Right lobe of liver (tissue), 6 donors: ENCODE measurements around the gene PI3. TPM values are rescaled to one million over a fixed set of nuclear protein-coding genes. Genes with fewer than 3 reads are reported as not detected.

Source experiments
- ATAC-seq, 4 donors: fragments of 200-7000 bp; cut with Tn5 transposase; one replicate each; pipeline ENCODE4 v1.9.1; 2020; ENCODE audit warnings: mild to moderate bottlenecking in 4 of 4, moderate library complexity in 4 of 4
- DNase-seq, 3 donors: peaks; one replicate each; pipeline ENCODE4 v3.0.0-alpha.2; 2020
- H3K27ac ChIP-seq, 3 donors: fragments of 200-600 bp; one replicate each; pipeline ENCODE4 v1.8.0; 2022
- H3K27me3 ChIP-seq, 2 donors: fragments of 200-600 bp; one replicate each; pipeline ENCODE4 v1.8.0; 2022
- H3K36me3 ChIP-seq, 4 donors: fragments of 200-600 bp; sonication (generic) in 1 of 4; one replicate each; pipeline versions ENCODE4 v1.5.1 to v1.8.0; 2017 to 2022; ENCODE audit warnings: control low read depth in 1 of 4
- H3K4me1 ChIP-seq, 4 donors: fragments of 200-600 bp; sonication (generic) in 1 of 4; one replicate each; pipeline versions ENCODE4 v1.5.1 to v1.8.0; 2017 to 2022; ENCODE audit warnings: control low read depth in 1 of 4
- H3K4me3 ChIP-seq, 3 donors: fragments of 200-600 bp; one replicate each; pipeline ENCODE4 v1.8.0; 2022
- H3K9me3 ChIP-seq, 4 donors: fragments of 200-600 bp; sonication (generic) in 1 of 4; one replicate each; pipeline versions ENCODE4 v1.5.1 to v1.8.0; 2017 to 2022; ENCODE audit warnings: control low read depth in 1 of 4
- CTCF ChIP-seq, 4 donors: fragments of 200-600 bp in 3 of 4; fragments of 450-650 bp in 1 of 4; IDR thresholded peaks; one replicate each; pipeline versions ENCODE4 v1.5.1 to v1.8.0; 2016 to 2022; ENCODE audit warnings: antibody characterized with exemption in 4 of 4, mild to moderate bottlenecking in 2 of 4
- POLR2A ChIP-seq: fragments of 450-650 bp; IDR thresholded peaks from one replicate; pipeline ENCODE4 v1.6.1; 2017; ENCODE audit warnings: antibody characterized with exemption, mild to moderate bottlenecking
- WGBS: methylation state at CpG from one replicate; pipeline ENCODE4 v1.1.6; 2018; ENCODE audit warnings: low coverage, low lambda C conversion rate; ENCODE audit not compliant: insufficient coverage; ENCODE audit errors: missing lambda C conversion rate; 5-methylcytosine and 5-hydroxymethylcytosine counted together
- intact Hi-C, 2 donors: fragments of 100-400 bp; cut with DNase I; formaldehyde crosslinking; loops; one replicate each; pipeline versions ENCODE4 v1.11.2 to v1.14.1; 2022
- total RNA-seq, 6 experiments: library from RNA; depleted of rRNA in 2 of 6; stranded (reverse); fragments of >200 nt in 2 of 6; fragmentation: NEBNext Ultra II Directional in 3 of 6; extraction: Animal tissue kit (Norgen Biotek cat#: 25700) in 3 of 6; gene quantifications; one replicate each; pipeline versions ENCODE4 v1.1.0 to v1.2.4, GENCODE V29; 2016 to 2023
- donor health status: DM: no; HTN: yes; CAD: no.
- donor health status: DM: no; HTN: no; CAD: no.
- donor health status: DM: no; HTN: no; CAD: no.
- donor health status: DM: no; HTN: yes; CAD: no.
- donor health status: DM: no; HTN: yes; CAD: no.

The PI3 gene
- total RNA-seq, 6 experiments from 2014 or later, result not detected

- H3K27ac ChIP-seq, result no peak overlapping the region
- DNase-seq, result no peak
- TF ChIP-seq POLR2A, result no peak
- no peak for TF ChIP-seq CTCF (IDR thresholded peaks at IDR 0.05)
- H3K4me3 ChIP-seq, result no peak overlapping the region
- H3K27me3 ChIP-seq, result no peaks in the 10 kb centered on the region
- no peaks in the 10 kb centered on the region for H3K4me1 ChIP-seq
- intact Hi-C loops, result no loop called here
- no peaks in the 10 kb centered on the region for H3K36me3 ChIP-seq
- ATAC-seq, result no peak
- no peaks in the 10 kb centered on the region for H3K9me3 ChIP-seq
- WGBS, result 71% methylated on average over 1 of the region's 2 CpGs
Observed at GRCh38 chr20:45193331-45193730, 18.6 kb downstream of the PI3 start.

- Histone ChIP-seq H3K4me1 (no peaks in the 10 kb centered on the region), H3K27ac (no peak within 1 kb of the TSS), H3K27me3 (no peaks in the 10 kb centered on the region), H3K9me3 (no peaks in the 10 kb centered on the region), H3K4me3 (no peak within 1 kb of the TSS), H3K36me3 (no peaks in the 10 kb centered on the region)
- 17% methylated on average over 1 of the region's 1 CpG for WGBS
- DNase-seq (no peak), ATAC-seq (no peak)
- intact Hi-C loops, result no loop called here
- no peak for TF ChIP-seq CTCF (IDR thresholded peaks at IDR 0.05)
- TF ChIP-seq POLR2A, result no peak
Observed at GRCh38 chr20:45206725-45207124, 32.0 kb downstream of the PI3 start, which contains the start of gene SEMG1. Gene SEMG1 (plus strand): TSS chr20:45207033. CDS start chr20:45207054, 21 bp downstream.

- DNase-seq (no peak), ATAC-seq (no peak)
- 78% methylated on average over 1 of the region's 1 CpG for WGBS
- no peaks in the 10 kb centered on the region for H3K9me3 ChIP-seq
- no peak overlapping the region for H3K4me3 ChIP-seq
- intact Hi-C loops, result no loop called here
- H3K27ac ChIP-seq, result no peak overlapping the region
- no peaks in the 10 kb centered on the region for H3K27me3 ChIP-seq
- TF ChIP-seq POLR2A, result no peak
- TF ChIP-seq CTCF (IDR thresholded peaks at IDR 0.05), result no peak
- H3K4me1 ChIP-seq, result no peaks in the 10 kb centered on the region
- no peaks in the 10 kb centered on the region for H3K36me3 ChIP-seq
Observed at GRCh38 chr20:45209924-45210323, 35.2 kb downstream of the PI3 start.

- ATAC-seq, result no peak
- DNase-seq, result no peak
- Histone ChIP-seq H3K4me1 (no peaks in the 10 kb centered on the region), H3K9me3 (no peaks in the 10 kb centered on the region), H3K4me3 (no peak overlapping the region), H3K27me3 (no peaks in the 10 kb centered on the region), H3K36me3 (no peaks in the 10 kb centered on the region), H3K27ac (no peak overlapping the region)
- intact Hi-C loops, result no loop called here
- TF ChIP-seq POLR2A (no peak), CTCF (IDR thresholded peaks at IDR 0.05) (no peak)
Observed at GRCh38 chr20:45211569-45212474, 37.1 kb downstream of the PI3 start.
